SK-N-SH (cell line): Measurements from ENCODE around the gene HTR1D. TPM values are rescaled to one million over a fixed set of nuclear protein-coding genes. Genes with fewer than 3 reads are reported as not detected.

ENCODE experiments used
- CTCF ChIA-PET: fragments of 300-600, 350-600 bp; formaldehyde crosslinking; extraction: SDS; loops from one replicate; lab custom pipeline; 2021; lab: Yijun Ruan, JAX
- POLR2A ChIA-PET: fragments of 350-600 bp; sonication (Branson Sonifier 250); formaldehyde crosslinking; extraction: SDS; loops from one replicate; lab custom pipeline; 2020; ENCODE audit warnings: antibody characterized with exemption, inconsistent platforms; lab: Yijun Ruan, JAX
- DNase-seq: peaks from one replicate; pipeline ENCODE4 v3.0.0; 2012
- H2AFZ ChIP-seq: fragments of 200-600 bp; sonication (generic); 2 replicates; pipeline ENCODE4 v1.8.1; 2016; ENCODE audit warnings: antibody characterized with exemption, mild to moderate bottlenecking, low read depth
- H3F3A ChIP-seq: fragments of 200-600 bp; sonication (generic); replicated peaks from 2 replicates; pipeline ENCODE3; 2016; ENCODE audit warnings: antibody characterized with exemption, mild to moderate bottlenecking; ENCODE audit not compliant: insufficient read depth
- H3K27ac ChIP-seq, 2 experiments: fragments of 200-500 bp in 1 of 2; fragments of 200-600 bp in 1 of 2; sonication (Bioruptor generic) in 1 of 2; sonication (generic), shearing (Covaris generic) in 1 of 2; 2 replicates each; pipeline versions ENCODE4 v1.5.1 to v1.6.1; 2014 to 2016; ENCODE audit warnings: low read depth in 2 of 2, inconsistent platforms in 1 of 2, low read length in 1 of 2, mild to moderate bottlenecking in 1 of 2, mixed read lengths in 1 of 2
- H3K27me3 ChIP-seq: fragments of 200-600 bp; sonication (generic), shearing (Covaris generic); 2 replicates; pipeline ENCODE4 v1.6.1; 2016; ENCODE audit warnings: mixed run types; ENCODE audit not compliant: insufficient read depth
- H3K36me3 ChIP-seq, 2 experiments: fragments of 200-500 bp in 1 of 2; fragments of 200-600 bp in 1 of 2; sonication (Bioruptor generic) in 1 of 2; sonication (generic) in 1 of 2; replicated peaks in 1 of 2; 2 replicates each; pipeline versions ENCODE3 to v1.5.1; 2014 to 2016; ENCODE audit warnings: low read length in 1 of 2, mild to moderate bottlenecking in 1 of 2; ENCODE audit not compliant: insufficient read depth in 2 of 2, control insufficient read depth in 1 of 2
- H3K4me1 ChIP-seq, 2 experiments: fragments of 200-500 bp in 1 of 2; fragments of 200-600 bp in 1 of 2; sonication (Bioruptor generic) in 1 of 2; sonication (generic), shearing (Covaris generic) in 1 of 2; 2 replicates each; pipeline versions ENCODE4 v1.5.1 to v1.6.1; 2014 to 2016; ENCODE audit warnings: low read depth in 1 of 2, low read length in 1 of 2, mixed run types in 1 of 2; ENCODE audit not compliant: insufficient read depth in 2 of 2, control insufficient read depth in 1 of 2
- H3K4me2 ChIP-seq: fragments of 200-600 bp; sonication (generic), shearing (Covaris generic); 2 replicates; pipeline ENCODE4 v1.6.1; 2017; ENCODE audit warnings: mixed run types
- H3K4me3 ChIP-seq, 2 experiments: fragments of 200-500 bp in 1 of 2; fragments of 200-600 bp in 1 of 2; sonication (Bioruptor generic) in 1 of 2; sonication (generic), shearing (Covaris generic) in 1 of 2; 2 replicates each; pipeline versions ENCODE4 v1.5.1 to v1.8.1; 2014 to 2016; ENCODE audit warnings: low read depth in 2 of 2, inconsistent platforms in 1 of 2, low read length in 1 of 2, mild to moderate bottlenecking in 1 of 2, mixed read lengths in 1 of 2, moderate library complexity in 1 of 2
- H3K79me2 ChIP-seq: fragments of 200-600 bp; sonication (generic); 2 replicates; pipeline ENCODE4 v1.8.1; 2017; ENCODE audit warnings: mild to moderate bottlenecking; ENCODE audit not compliant: insufficient read depth
- H3K9ac ChIP-seq: fragments of 200-600 bp; sonication (generic); 2 replicates; pipeline ENCODE4 v1.6.1; 2017; ENCODE audit warnings: mixed run types
- H3K9me2 ChIP-seq: fragments of 200-600 bp; sonication (generic); 2 replicates; pipeline ENCODE4 v1.6.1; 2017; ENCODE audit warnings: mixed run types
- H3K9me3 ChIP-seq: fragments of 200-600 bp; sonication (generic); 2 replicates; pipeline ENCODE4 v1.6.1; 2017; ENCODE audit warnings: mixed run types, mild to moderate bottlenecking, moderate library complexity
- H4K20me1 ChIP-seq: fragments of 200-600 bp; sonication (generic); 2 replicates; pipeline ENCODE4 v1.6.1; 2017; ENCODE audit warnings: mild to moderate bottlenecking, mixed run types; ENCODE audit not compliant: insufficient read depth
- CHD2 ChIP-seq: fragments of 150-350 bp; IDR thresholded peaks from 2 replicates; pipeline ENCODE4 v1.6.1; 2018; ENCODE audit warnings: low read length; ENCODE audit not compliant: partially characterized antibody
- ELF1 ChIP-seq: IDR thresholded peaks from 2 replicates; pipeline ENCODE4 v1.4.0; 2012
- FOSL2 ChIP-seq: IDR thresholded peaks from 2 replicates; pipeline ENCODE4 v1.4.0; 2012; ENCODE audit warnings: low read depth, mild to moderate bottlenecking, moderate library complexity, borderline replicate concordance
- GABPA ChIP-seq: IDR thresholded peaks from 2 replicates; pipeline ENCODE4 v1.4.0; 2012; ENCODE audit warnings: low read depth, mild to moderate bottlenecking
- JUND ChIP-seq: IDR thresholded peaks from 2 replicates; pipeline ENCODE4 v1.4.0; 2012
- MEF2A ChIP-seq: IDR thresholded peaks from 2 replicates; pipeline ENCODE4 v1.4.0; 2012; ENCODE audit warnings: low read depth, borderline replicate concordance
- NRF1 ChIP-seq: IDR thresholded peaks from 2 replicates; pipeline ENCODE4 v1.6.1; 2012; ENCODE audit warnings: low read depth, mild to moderate bottlenecking, low read length
- RCOR1 ChIP-seq: fragments of 150-350 bp; IDR thresholded peaks from 2 replicates; pipeline ENCODE4 v1.6.1; 2017; ENCODE audit warnings: antibody characterized with exemption, low read length
- RFX5 ChIP-seq: IDR thresholded peaks from 2 replicates; pipeline ENCODE4 v1.6.1; 2012; ENCODE audit warnings: mild to moderate bottlenecking, improper control_type of control experiment, low read length
- SIN3A ChIP-seq: IDR thresholded peaks from 2 replicates; pipeline ENCODE4 v1.6.1; 2012; ENCODE audit warnings: low read depth, mild to moderate bottlenecking, low read length, moderate library complexity, borderline replicate concordance
- SMC3 ChIP-seq: IDR thresholded peaks from 2 replicates; pipeline ENCODE4 v1.6.1; 2012; ENCODE audit warnings: low read depth, low read length, improper control_type of control experiment
- TAF1 ChIP-seq: IDR thresholded peaks from 2 replicates; pipeline ENCODE4 v1.6.1; 2012; ENCODE audit warnings: low read depth, mild to moderate bottlenecking, low read length, moderate library complexity, borderline replicate concordance
- TCF12 ChIP-seq: IDR thresholded peaks from 2 replicates; pipeline ENCODE4 v1.4.0; 2012
- TEAD4 ChIP-seq: IDR thresholded peaks from 2 replicates; pipeline ENCODE4 v1.4.0; 2012; ENCODE audit warnings: mild to moderate bottlenecking, borderline replicate concordance; ENCODE audit not compliant: insufficient read depth
- YY1 ChIP-seq: IDR thresholded peaks from 2 replicates; pipeline ENCODE4 v1.4.0; 2012; ENCODE audit warnings: low read depth, mild to moderate bottlenecking
- WGBS: methylation state at CpG from one replicate; pipeline ENCODE4 v1.1.6; 2017; ENCODE audit warnings: low lambda C conversion rate; 5-methylcytosine and 5-hydroxymethylcytosine counted together
- polyA plus RNA-seq, 3 experiments: library from polyadenylated mRNA; depleted of rRNA; stranded (reverse); fragments of >200 nt; gene quantifications; 2 replicates each; pipeline ENCODE4 v1.2.3, GENCODE V29; 2012
- TF ChIP-seq, protein P1 (sequence below): IDR thresholded peaks from 2 replicates; pipeline ENCODE4 v1.4.0; 2012; ENCODE audit warnings: low read depth, borderline replicate concordance
- TF ChIP-seq, protein P2 (sequence below): IDR thresholded peaks from 2 replicates; pipeline ENCODE4 v1.6.1; 2012; ENCODE audit warnings: mild to moderate bottlenecking, low read depth, low read length, moderate library complexity
- TF ChIP-seq, protein P3 (sequence below): fragments of 150-350 bp; IDR thresholded peaks from 2 replicates; pipeline ENCODE4 v1.6.1; 2017; ENCODE audit warnings: antibody characterized with exemption, low read length, low read depth, borderline replicate concordance
- TF ChIP-seq, protein P4 (sequence below): IDR thresholded peaks from 2 replicates; pipeline ENCODE4; 2012
- TF ChIP-seq, protein P5 (sequence below): IDR thresholded peaks from 2 replicates; pipeline ENCODE4 v1.4.0; 2012; ENCODE audit warnings: low read depth
- TF ChIP-seq, protein P6 (sequence below): fragments of 200-600 bp; sonication (generic); IDR thresholded peaks from 2 replicates; pipeline ENCODE4 v1.6.1; 2017; ENCODE audit warnings: antibody characterized with exemption, mild to moderate bottlenecking, moderate library complexity
- TF ChIP-seq, protein P7 (sequence below): fragments of 150-350 bp; IDR thresholded peaks from 2 replicates; pipeline ENCODE4 v1.6.1; 2016; ENCODE audit warnings: mild to moderate bottlenecking, low read depth, low read length

Gene HTR1D
- polyA plus RNA-seq, 1 of the 3 experiments (the other 2 are of a cell fraction), result 0.39 TPM

DNA sequence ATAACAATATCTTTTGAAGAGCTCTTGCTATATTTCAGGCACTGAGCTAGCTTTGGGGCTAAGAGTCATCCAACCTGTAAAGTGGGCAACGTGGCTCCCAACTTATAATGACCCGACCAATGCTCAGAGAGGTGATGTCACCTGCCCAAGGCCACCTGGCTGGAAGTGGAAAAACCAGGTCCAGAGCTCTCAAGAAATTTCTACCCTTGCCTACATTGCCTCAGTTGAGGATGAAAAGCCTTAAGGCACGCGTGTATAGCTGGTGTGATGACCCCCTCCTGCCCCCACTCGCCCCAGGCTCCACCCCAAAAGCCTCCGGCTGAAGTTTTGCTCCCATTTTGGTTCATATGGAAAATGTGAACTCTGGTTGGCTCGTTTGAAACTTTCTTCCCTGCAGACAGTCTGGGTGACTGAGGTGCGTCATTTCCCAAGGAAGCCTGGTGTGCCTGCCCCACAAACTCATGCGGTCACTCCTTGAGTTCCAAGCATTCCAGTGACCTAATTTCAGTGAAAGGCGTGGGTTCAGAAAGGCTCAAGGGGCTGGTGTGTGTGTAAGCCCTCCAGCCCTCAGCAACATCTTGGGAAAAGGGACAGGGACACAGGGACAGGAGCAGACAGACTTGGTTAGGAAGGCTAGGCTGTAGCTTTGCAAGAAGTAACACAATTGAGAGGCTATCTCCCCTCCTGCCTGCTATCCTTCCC is 20.5 kb downstream of the HTR1D start:
- Histone ChIP-seq H3K27ac (peak overlapping the region in 1 of 2 experiments; percentile 93; a peak in 2 of 4 replicates), H3K9ac (peak overlapping the region; percentile 72), H3F3A (peaks cover 51% of the 10 kb centered on the region), H3K36me3 (no peaks in the 10 kb centered on the region), H4K20me1 (no peaks in the 10 kb centered on the region), H3K4me3 (no peak overlapping the region), H3K4me1 (peaks cover 4 to 19% of the 10 kb centered on the region in 2 experiments; a peak in 3 of 4 replicates), H3K9me2 (no peaks in the 10 kb centered on the region), H3K9me3 (no peaks in the 10 kb centered on the region), H2AFZ (no peak overlapping the region), H3K27me3 (no peaks in the 10 kb centered on the region), H3K4me2 (peak overlapping the region; percentile 51), H3K79me2 (no peaks in the 10 kb centered on the region)
- DNase-seq, result no peak
- CTCF ChIA-PET, result interaction anchor here (1.2 to 5.4 kb wide), 3 partner anchors 12 to 98 kb away, joined by 3 to 67 read pairs (median 7); no protein-coding TSS in a partner anchor
- POLR2A ChIA-PET, result no interaction called here
- 59% methylated on average over 10 of the region's 10 CpGs for WGBS
- TF ChIP-seq, protein P1, sequence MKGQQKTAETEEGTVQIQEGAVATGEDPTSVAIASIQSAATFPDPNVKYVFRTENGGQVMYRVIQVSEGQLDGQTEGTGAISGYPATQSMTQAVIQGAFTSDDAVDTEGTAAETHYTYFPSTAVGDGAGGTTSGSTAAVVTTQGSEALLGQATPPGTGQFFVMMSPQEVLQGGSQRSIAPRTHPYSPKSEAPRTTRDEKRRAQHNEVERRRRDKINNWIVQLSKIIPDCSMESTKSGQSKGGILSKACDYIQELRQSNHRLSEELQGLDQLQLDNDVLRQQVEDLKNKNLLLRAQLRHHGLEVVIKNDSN, result no peak
- TF ChIP-seq SIN3A, result no peak
- no peak for TF ChIP-seq SMC3
- TF ChIP-seq, protein P2, sequence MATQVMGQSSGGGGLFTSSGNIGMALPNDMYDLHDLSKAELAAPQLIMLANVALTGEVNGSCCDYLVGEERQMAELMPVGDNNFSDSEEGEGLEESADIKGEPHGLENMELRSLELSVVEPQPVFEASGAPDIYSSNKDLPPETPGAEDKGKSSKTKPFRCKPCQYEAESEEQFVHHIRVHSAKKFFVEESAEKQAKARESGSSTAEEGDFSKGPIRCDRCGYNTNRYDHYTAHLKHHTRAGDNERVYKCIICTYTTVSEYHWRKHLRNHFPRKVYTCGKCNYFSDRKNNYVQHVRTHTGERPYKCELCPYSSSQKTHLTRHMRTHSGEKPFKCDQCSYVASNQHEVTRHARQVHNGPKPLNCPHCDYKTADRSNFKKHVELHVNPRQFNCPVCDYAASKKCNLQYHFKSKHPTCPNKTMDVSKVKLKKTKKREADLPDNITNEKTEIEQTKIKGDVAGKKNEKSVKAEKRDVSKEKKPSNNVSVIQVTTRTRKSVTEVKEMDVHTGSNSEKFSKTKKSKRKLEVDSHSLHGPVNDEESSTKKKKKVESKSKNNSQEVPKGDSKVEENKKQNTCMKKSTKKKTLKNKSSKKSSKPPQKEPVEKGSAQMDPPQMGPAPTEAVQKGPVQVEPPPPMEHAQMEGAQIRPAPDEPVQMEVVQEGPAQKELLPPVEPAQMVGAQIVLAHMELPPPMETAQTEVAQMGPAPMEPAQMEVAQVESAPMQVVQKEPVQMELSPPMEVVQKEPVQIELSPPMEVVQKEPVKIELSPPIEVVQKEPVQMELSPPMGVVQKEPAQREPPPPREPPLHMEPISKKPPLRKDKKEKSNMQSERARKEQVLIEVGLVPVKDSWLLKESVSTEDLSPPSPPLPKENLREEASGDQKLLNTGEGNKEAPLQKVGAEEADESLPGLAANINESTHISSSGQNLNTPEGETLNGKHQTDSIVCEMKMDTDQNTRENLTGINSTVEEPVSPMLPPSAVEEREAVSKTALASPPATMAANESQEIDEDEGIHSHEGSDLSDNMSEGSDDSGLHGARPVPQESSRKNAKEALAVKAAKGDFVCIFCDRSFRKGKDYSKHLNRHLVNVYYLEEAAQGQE, result no peak
- TF ChIP-seq MEF2A, result no peak
- TF ChIP-seq, protein P3, sequence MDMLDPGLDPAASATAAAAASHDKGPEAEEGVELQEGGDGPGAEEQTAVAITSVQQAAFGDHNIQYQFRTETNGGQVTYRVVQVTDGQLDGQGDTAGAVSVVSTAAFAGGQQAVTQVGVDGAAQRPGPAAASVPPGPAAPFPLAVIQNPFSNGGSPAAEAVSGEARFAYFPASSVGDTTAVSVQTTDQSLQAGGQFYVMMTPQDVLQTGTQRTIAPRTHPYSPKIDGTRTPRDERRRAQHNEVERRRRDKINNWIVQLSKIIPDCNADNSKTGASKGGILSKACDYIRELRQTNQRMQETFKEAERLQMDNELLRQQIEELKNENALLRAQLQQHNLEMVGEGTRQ, result no peak
- TF ChIP-seq TAF1, result no peak
- peak; percentile 80 for TF ChIP-seq TCF12
- TF ChIP-seq, protein P4, sequence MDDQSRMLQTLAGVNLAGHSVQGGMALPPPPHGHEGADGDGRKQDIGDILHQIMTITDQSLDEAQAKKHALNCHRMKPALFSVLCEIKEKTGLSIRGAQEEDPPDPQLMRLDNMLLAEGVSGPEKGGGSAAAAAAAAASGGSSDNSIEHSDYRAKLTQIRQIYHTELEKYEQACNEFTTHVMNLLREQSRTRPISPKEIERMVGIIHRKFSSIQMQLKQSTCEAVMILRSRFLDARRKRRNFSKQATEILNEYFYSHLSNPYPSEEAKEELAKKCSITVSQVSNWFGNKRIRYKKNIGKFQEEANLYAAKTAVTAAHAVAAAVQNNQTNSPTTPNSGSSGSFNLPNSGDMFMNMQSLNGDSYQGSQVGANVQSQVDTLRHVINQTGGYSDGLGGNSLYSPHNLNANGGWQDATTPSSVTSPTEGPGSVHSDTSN, result peak; percentile 54
- TF ChIP-seq, protein P5, sequence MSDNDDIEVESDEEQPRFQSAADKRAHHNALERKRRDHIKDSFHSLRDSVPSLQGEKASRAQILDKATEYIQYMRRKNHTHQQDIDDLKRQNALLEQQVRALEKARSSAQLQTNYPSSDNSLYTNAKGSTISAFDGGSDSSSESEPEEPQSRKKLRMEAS, result peak; percentile 19; the same call in 1 of the 2 replicates
- TF ChIP-seq NRF1, result no peak
- no peak for TF ChIP-seq RCOR1
- TF ChIP-seq, protein P6, sequence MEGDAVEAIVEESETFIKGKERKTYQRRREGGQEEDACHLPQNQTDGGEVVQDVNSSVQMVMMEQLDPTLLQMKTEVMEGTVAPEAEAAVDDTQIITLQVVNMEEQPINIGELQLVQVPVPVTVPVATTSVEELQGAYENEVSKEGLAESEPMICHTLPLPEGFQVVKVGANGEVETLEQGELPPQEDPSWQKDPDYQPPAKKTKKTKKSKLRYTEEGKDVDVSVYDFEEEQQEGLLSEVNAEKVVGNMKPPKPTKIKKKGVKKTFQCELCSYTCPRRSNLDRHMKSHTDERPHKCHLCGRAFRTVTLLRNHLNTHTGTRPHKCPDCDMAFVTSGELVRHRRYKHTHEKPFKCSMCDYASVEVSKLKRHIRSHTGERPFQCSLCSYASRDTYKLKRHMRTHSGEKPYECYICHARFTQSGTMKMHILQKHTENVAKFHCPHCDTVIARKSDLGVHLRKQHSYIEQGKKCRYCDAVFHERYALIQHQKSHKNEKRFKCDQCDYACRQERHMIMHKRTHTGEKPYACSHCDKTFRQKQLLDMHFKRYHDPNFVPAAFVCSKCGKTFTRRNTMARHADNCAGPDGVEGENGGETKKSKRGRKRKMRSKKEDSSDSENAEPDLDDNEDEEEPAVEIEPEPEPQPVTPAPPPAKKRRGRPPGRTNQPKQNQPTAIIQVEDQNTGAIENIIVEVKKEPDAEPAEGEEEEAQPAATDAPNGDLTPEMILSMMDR, result no peak
- no peak for TF ChIP-seq CHD2
- peak; percentile 30; the same call in 1 of the 2 replicates for TF ChIP-seq JUND
- TF ChIP-seq, protein P7, sequence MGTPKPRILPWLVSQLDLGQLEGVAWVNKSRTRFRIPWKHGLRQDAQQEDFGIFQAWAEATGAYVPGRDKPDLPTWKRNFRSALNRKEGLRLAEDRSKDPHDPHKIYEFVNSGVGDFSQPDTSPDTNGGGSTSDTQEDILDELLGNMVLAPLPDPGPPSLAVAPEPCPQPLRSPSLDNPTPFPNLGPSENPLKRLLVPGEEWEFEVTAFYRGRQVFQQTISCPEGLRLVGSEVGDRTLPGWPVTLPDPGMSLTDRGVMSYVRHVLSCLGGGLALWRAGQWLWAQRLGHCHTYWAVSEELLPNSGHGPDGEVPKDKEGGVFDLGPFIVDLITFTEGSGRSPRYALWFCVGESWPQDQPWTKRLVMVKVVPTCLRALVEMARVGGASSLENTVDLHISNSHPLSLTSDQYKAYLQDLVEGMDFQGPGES, result no peak
- TF ChIP-seq RFX5, result no peak
- no peak for TF ChIP-seq ELF1
- peak; percentile 62; the same call in 1 of the 2 replicates for TF ChIP-seq FOSL2
- TF ChIP-seq TEAD4, result peak; percentile 90
- TF ChIP-seq YY1, result no peak
- TF ChIP-seq GABPA, result no peak
